Activated CD4-positive, alpha-beta T cell treated with anti-CD3 and anti-CD28 coated beads, Interleukin-2, Interleukin-6, amounts not matched to agents 100 ng/mL and 50 ng/mL, durations not matched to agents 16 hours and 8 hours (primary cell): ENCODE measurements around the gene PLPPR1.
"Not testable (repeated sequence)": the region's sequence is repeated elsewhere in the genome, so short reads cannot be mapped to it uniquely, and the experiment has no call there.

Experiments
- DNase-seq: peaks from one replicate; pipeline ENCODE4 v3.0.0-alpha.2; 2020

Gene PLPPR1

GRCh38 chr9:101028346-101029314 lies at the start of gene PLPPR1:
Gene PLPPR1 (plus strand): TSS chr9:101028727.
- DNase-seq = no peak

GRCh38 chr9:100989731-100990130 lies 38.8 kb upstream of the PLPPR1 start:
- DNase-seq = no peak

GRCh38 chr9:100990605-100991381 lies 37.7 kb upstream of the PLPPR1 start:
- DNase-seq = no peak

GRCh38 chr9:100992632-100993031 lies 35.9 kb upstream of the PLPPR1 start:
- no peak for DNase-seq

- DNase-seq = no peak
These were observed 28.5 kb upstream of the PLPPR1 start for GRCh38 chr9:100999906-101000544.

GRCh38 chr9:101005246-101005645 lies 23.3 kb upstream of the PLPPR1 start:
- no peak for DNase-seq

- no peak for DNase-seq
These were observed 14.0 kb upstream of the PLPPR1 start for GRCh38 chr9:101014566-101014965.

- no peak for DNase-seq
These were observed 10.1 kb upstream of the PLPPR1 start for GRCh38 chr9:101018467-101018866.

GRCh38 chr9:101022704-101023103 lies 5.8 kb upstream of the PLPPR1 start:
- DNase-seq = no peak

GRCh38 chr9:101025940-101026339 lies 2.6 kb upstream of the PLPPR1 start:
- no peak for DNase-seq

GRCh38 chr9:101026824-101027223 lies 1.7 kb upstream of the PLPPR1 start:
- no peak for DNase-seq

GRCh38 chr9:101027236-101027635 lies 1.3 kb upstream of the PLPPR1 start:
- no peak for DNase-seq

- no peak for DNase-seq
These were observed 688 bp upstream of the PLPPR1 start for GRCh38 chr9:101027733-101028345.

- DNase-seq = no peak
These were observed 973 bp downstream of the PLPPR1 start for GRCh38 chr9:101029315-101030085.

- DNase-seq = no peak
These were observed 1.5 kb downstream of the PLPPR1 start for GRCh38 chr9:101030086-101030391.

GRCh38 chr9:101032426-101032825 lies 3.9 kb downstream of the PLPPR1 start:
- no peak for DNase-seq

GRCh38 chr9:101034222-101034621 lies 5.7 kb downstream of the PLPPR1 start:
- no peak for DNase-seq

- no peak for DNase-seq
These were observed 6.6 kb downstream of the PLPPR1 start for GRCh38 chr9:101035098-101035497.

GRCh38 chr9:101037430-101037829 lies 8.9 kb downstream of the PLPPR1 start:
- no peak for DNase-seq

- no peak for DNase-seq
These were observed 10.0 kb downstream of the PLPPR1 start for GRCh38 chr9:101038488-101038887.

GRCh38 chr9:101039581-101039980 lies 11.1 kb downstream of the PLPPR1 start:
- DNase-seq = not testable (repeated sequence)

GRCh38 chr9:101047848-101048397 lies 19.4 kb downstream of the PLPPR1 start:
- DNase-seq = no peak
